ENCODE data around the gene TUBGCP6.

The TUBGCP6 gene

GRCh38 chr22:50224071-50224470 is 20.8 kb downstream of the TUBGCP6 start:
- no peak for TF ChIP-seq CTCF (conservative IDR thresholded peaks at IDR 0.05; ENCODE audit: low read depth, low read length)
- DNase-seq (ENCODE audit: low read depth) = no peak
- no peak overlapping the region for H3K4me3 ChIP-seq (ENCODE audit: low read depth, low read length)

GRCh38 chr22:50222508-50222907 is 22.3 kb downstream of the TUBGCP6 start:
- H3K4me3 ChIP-seq (ENCODE audit: low read depth, low read length) = no peak overlapping the region
- DNase-seq (ENCODE audit: low read depth) = no peak
- TF ChIP-seq CTCF (conservative IDR thresholded peaks at IDR 0.05; ENCODE audit: low read depth, low read length) = no peak

DNA sequence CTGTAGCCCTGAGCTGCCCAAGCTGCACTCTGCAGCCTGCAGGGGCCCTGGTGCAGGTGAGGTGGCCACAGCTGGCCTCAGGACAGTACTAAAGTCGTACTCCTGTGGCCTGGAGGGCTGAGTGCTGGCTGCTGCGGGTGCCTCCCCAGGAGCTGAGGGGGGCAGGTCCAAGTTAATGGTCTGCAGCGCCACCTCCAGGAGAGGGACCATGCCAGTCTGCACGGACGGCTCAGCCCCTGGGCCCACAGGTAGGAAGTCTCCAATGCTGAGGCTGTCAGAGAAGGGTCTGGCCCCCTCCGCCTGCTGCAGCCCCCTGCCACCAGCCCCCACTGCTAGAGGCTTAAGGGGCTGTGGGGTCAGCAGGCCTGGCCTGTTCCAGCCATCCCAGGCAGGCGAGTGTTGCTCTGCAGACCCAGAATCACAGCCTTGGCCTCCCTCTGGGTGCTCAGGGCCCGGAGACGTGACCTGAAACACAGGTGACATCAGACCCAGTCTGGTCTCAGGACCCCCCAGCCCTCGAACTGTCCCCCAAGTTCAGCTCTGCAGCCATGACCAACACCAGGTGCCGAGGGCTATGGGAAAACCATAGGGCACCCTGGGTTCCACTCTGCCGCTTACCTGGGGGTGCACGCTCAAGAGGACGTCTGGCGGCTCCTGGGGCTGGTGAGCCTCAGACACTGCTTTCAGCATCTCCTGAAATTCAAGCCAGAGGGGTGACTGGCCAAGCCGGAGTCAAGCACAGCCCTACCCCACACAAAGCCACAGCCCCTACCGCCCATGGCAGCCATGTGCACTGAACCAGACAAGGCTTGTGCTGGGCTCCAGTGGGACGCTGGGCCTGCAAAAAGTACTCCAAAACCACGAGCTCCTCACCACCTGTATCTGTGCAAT is 23.2 kb downstream of the TUBGCP6 start:
- H3K4me3 ChIP-seq (ENCODE audit: low read depth, low read length) = no peak overlapping the region
- no peak for DNase-seq (ENCODE audit: low read depth)
- TF ChIP-seq CTCF (conservative IDR thresholded peaks at IDR 0.05; ENCODE audit: low read depth, low read length) = peak; percentile 32

DNA sequence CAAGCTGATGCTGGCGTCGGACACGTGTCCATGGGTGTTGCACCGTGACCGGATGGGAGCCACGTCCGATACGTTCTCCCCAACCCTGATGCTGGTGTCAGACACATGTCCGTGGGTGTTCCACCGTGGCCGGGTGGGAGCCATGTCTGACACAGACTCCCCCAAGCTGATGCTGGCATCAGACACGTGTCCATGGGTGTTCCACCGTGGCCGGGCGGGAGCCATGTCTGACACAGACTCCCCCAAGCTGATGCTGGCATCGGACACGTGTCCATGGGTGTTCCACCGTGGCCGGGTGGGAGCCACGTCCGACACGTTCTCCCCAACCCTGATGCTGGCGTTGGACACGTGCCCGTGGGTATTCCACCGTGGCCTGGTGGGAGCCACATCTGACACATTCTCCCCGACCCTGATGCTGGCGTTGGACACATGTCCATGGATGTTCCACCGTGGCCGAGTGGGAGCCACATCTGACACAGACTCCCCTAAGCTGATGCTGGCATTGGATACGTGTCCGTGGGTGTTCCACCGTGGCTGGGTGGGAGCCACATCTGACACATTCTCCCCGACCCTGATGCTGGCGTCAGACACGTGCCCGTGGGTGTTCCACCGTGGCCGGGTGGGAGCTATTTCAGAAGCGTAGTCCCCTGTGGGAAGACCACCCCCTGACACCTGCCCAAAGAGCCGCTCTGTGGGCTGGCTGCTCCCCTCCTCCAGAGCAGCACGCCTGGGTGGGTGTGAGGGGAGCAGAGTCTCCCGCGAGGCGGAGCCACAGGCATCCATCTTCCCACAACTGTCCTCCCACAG is 24.0 kb downstream of the TUBGCP6 start:
- DNase-seq (ENCODE audit: low read depth) = no peak
- H3K4me3 ChIP-seq (ENCODE audit: low read depth, low read length) = no peak overlapping the region
- TF ChIP-seq CTCF (conservative IDR thresholded peaks at IDR 0.05; ENCODE audit: low read depth, low read length) = no peak

DNA sequence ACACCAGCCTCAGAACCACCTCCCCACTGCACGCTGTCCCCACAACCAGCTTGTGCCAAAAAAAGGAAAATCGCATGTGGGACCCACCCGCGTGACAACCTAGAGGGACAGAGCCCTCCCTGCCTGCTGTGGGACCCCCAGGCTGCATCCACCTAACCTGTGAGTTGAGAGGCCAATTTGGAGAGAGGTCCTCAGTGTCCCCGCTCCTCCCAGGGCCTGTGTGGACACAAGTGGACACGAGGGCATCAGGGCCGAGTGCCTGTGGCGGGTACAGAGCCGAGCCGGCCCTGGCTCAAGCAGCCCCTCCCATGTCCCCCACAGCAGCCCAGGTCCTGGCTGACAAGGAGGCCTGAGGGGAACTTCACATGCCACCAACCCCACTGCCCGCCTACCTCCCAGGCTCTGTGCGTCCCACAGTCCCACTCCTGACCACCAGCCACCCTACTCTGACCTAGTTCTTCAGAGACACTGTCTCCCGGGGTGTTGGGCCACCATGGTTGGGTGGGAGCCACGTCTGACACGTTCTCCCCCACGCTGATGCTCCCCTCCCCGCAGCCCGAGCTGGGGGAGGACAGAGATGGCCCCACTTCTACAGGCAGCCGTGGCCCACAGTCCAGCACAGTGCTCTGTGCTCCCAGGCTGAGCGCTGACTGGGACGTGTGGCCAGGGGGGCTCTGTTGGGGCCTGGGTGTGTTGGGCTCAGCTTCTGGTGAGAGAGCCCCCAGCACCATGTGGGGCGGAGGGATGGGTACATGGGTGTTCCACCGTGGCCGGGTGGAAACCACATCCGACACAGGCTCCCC is 24.8 kb downstream of the TUBGCP6 start:
- no peak for DNase-seq (ENCODE audit: low read depth)
- H3K4me3 ChIP-seq (ENCODE audit: low read depth, low read length) = no peak overlapping the region
- no peak for TF ChIP-seq CTCF (conservative IDR thresholded peaks at IDR 0.05; ENCODE audit: low read depth, low read length)

DNA sequence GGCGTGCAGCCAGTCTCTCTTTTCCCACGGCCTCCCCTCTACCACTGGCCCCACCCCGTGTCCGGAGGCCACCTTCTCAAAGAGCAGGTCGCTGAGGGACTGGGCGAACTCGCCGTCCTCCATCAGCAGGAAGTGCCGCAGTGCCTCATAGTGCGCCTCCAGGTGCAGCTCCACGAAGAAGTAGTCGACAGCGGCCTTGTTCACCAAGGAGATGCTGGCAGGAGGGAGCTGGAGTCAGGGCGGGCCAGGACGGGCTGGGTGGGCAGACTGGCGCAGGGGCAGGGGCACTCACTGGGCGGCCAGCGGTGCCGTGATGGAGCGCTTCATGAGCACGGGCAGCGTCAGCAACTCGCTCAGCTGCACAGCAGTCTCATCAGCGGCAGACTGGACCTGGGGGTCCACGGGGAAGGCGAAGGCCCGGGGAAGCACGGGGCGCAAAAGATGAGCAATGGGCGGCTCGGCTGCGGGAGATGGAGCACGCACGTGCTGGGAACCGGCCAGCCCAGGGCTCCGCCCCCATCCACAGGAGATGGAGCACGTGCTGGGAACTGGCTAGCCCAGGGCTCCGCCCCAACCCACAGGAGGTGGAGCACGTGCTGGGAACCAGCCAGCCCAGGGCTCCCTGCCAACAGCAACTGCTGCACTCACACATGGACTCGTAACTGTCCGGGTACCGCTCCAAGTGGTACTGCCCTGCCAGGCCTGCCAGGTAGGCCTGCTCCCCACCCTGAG is 25.7 kb downstream of the TUBGCP6 start:
- peak; percentile 94 for DNase-seq (ENCODE audit: low read depth)
- no peak overlapping the region for H3K4me3 ChIP-seq (ENCODE audit: low read depth, low read length)
- no peak for TF ChIP-seq CTCF (conservative IDR thresholded peaks at IDR 0.05; ENCODE audit: low read depth, low read length)
